Kidney (tissue), 14 donors: ENCODE data around the gene PTPRM. TPM values are rescaled to one million over a fixed set of nuclear protein-coding genes. Genes with fewer than 3 reads are reported as not detected.

Source experiments
- DNase-seq, 5 donors: peaks; one replicate each; pipeline ENCODE4 v3.0.0-alpha.2; 2013 to 2020
- FAIRE-seq: peaks from 2 replicates; lab custom pipeline; 2012; peaks lifted over from hg19 to GRCh38; lab: Jason Lieb, UNC
- H3K27ac ChIP-seq, 2 donors: one replicate each; pipeline ENCODE4 v1.7.0; 2013; ENCODE audit warnings: low read depth in 2 of 2, low read length in 2 of 2, inconsistent platforms in 1 of 2
- H3K27me3 ChIP-seq: one replicate; pipeline ENCODE4 v1.7.1; 2013; ENCODE audit warnings: low read length, inconsistent platforms; ENCODE audit not compliant: control insufficient read depth, insufficient read depth
- H3K36me3 ChIP-seq, 3 donors: one replicate each; pipeline versions ENCODE4 v1.7.0 to v1.7.1; 2013; ENCODE audit warnings: low read length in 3 of 3, control low read depth in 1 of 3, inconsistent platforms in 1 of 3; ENCODE audit not compliant: insufficient read depth in 3 of 3, control insufficient read depth in 2 of 3
- H3K4me1 ChIP-seq, 3 donors: one replicate each; pipeline versions ENCODE4 v1.7.0 to v1.7.1; 2013; ENCODE audit warnings: low read length in 3 of 3, inconsistent platforms in 1 of 3, low read depth in 1 of 3; ENCODE audit not compliant: control insufficient read depth in 2 of 3, insufficient read depth in 2 of 3
- H3K4me3 ChIP-seq, 3 donors: one replicate each; pipeline versions ENCODE4 v1.7.0 to v1.8.1; 2013; ENCODE audit warnings: low read length in 3 of 3, control low read depth in 1 of 3, inconsistent platforms in 1 of 3
- H3K9ac ChIP-seq, 3 donors: one replicate each; pipeline versions ENCODE4 v1.7.0 to v1.7.1; 2013; ENCODE audit warnings: low read length in 3 of 3, control low read depth in 1 of 3, inconsistent platforms in 1 of 3
- H3K9me3 ChIP-seq, 3 donors: one replicate each; pipeline versions ENCODE4 v1.7.0 to v1.7.1; 2013; ENCODE audit warnings: low read length in 3 of 3, control low read depth in 1 of 3, inconsistent platforms in 1 of 3; ENCODE audit not compliant: control insufficient read depth in 2 of 3, insufficient read depth in 1 of 3
- CTCF ChIP-seq: IDR thresholded peaks from 3 replicates; pipeline ENCODE4 v1.5.1; 2012; ENCODE audit warnings: mild to moderate bottlenecking, moderate library complexity, borderline replicate concordance; ENCODE audit not compliant: insufficient read depth; ENCODE audit errors: extremely low read depth
- intact Hi-C: fragments of 100-400 bp; cut with DNase I; formaldehyde crosslinking; loops from one replicate; pipeline ENCODE4 v1.11.1; 2022
- polyA plus RNA-seq: library from polyadenylated mRNA; stranded (reverse); fragments of 350-450 nt; fragmentation: Illumina TruSeq; extraction: RNeasy Lipid Tissue Mini Kit (QIAGEN cat#74804); gene quantifications from one replicate; pipeline ENCODE4 v1.2.3, GENCODE V29; 2014; ENCODE audit warnings: low read depth, low replicate concordance; ENCODE audit not compliant: insufficient read depth
- total RNA-seq: library from RNA; stranded (reverse); fragmentation: NEBNext Ultra II Directional; extraction: Animal tissue kit (Norgen Biotek cat#: 25700); gene quantifications from one replicate; pipeline ENCODE4 v1.2.1, GENCODE V29; 2021
- donor health status: control.
- donor health status: control.
- donor health status: control.
- donor health status: control.
- donor health status: control.
- donor health status: DM: yes; HTN: yes; CAD: no.
- donor health status: Normal renal cell carcinoma (clear cell type).

PTPRM gene
- total and polyA plus RNA-seq, 2 donors from 2014 or later = 52.4 to 98.9 TPM

DNA sequence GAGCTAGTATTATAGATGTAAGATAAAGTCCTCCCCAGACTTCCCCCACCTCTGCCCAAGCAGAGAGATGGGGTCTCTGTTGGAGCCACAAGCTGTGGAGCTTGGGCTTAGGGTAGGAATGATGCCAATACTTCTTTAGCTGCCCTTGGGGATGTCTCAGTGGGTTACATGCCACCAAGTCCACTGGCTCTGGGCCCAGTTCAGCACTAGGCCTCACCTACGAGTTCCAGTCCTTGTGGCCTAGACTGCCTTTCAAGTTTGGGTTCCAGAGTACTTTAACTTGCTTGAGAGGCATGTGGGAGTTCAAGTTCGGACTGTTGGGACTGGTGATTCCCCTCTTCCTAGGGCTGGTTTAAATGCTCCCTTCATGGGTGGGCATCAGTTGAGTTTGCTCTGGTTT, 272.4 kb downstream of the PTPRM start:
- Histone ChIP-seq H3K9me3 (peaks cover 0 to 9% (median 2%) of the 10 kb centered on the region in 3 donors), H3K27me3 (no peaks in the 10 kb centered on the region), H3K4me3 (no peak overlapping the region), H3K27ac (no peak overlapping the region), H3K36me3 (no peaks in the 10 kb centered on the region), H3K4me1 (no peaks in the 10 kb centered on the region), H3K9ac (no peak overlapping the region)
- FAIRE-seq = no peak
- DNase-seq = no peak
- intact Hi-C loops = no loop called here
- no peak for TF ChIP-seq CTCF

DNA sequence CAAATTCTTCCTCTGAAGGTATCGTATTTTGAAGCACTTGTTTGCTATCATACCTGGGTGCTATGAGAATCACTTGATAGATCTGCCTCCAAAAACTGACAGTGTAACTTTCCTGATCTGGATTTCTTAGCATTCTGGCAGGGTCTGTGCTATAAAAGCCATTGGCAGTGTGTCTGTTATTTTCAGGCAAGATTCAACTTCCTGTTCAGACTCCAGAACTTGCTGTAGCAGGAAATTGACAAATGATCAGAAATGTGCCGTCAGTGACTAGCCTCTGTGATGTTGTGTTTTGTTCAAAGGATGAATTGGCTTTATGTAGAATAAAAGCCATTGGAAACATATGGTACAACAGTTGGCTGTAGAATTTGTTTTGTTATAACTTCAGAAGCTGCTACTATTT, 273.3 kb downstream of the PTPRM start:
- Histone ChIP-seq H3K27me3 (no peaks in the 10 kb centered on the region), H3K27ac (no peak overlapping the region), H3K9me3 (peaks cover 0 to 16% (median 2%) of the 10 kb centered on the region in 3 donors), H3K4me1 (no peaks in the 10 kb centered on the region), H3K4me3 (no peak overlapping the region), H3K36me3 (no peaks in the 10 kb centered on the region), H3K9ac (no peak overlapping the region)
- intact Hi-C loops = no loop called here
- no peak for FAIRE-seq
- no peak for TF ChIP-seq CTCF
- no peak for DNase-seq

GRCh38 chr18:7844017-7844416, 276.9 kb downstream of the PTPRM start:
- DNase-seq (no peak), FAIRE-seq (no peak)
- Histone ChIP-seq H3K9me3 (peaks cover 0 to 16% (median 2%) of the 10 kb centered on the region in 3 donors), H3K27me3 (no peaks in the 10 kb centered on the region), H3K4me3 (no peak overlapping the region), H3K9ac (no peak overlapping the region), H3K36me3 (no peaks in the 10 kb centered on the region), H3K27ac (no peak overlapping the region), H3K4me1 (no peaks in the 10 kb centered on the region)
- intact Hi-C loops = no loop called here
- no peak for TF ChIP-seq CTCF

GRCh38 chr18:7844418-7844817, 277.3 kb downstream of the PTPRM start:
- Histone ChIP-seq H3K9me3 (peaks cover 0 to 16% (median 2%) of the 10 kb centered on the region in 3 donors), H3K36me3 (no peaks in the 10 kb centered on the region), H3K27ac (no peak overlapping the region), H3K4me3 (no peak overlapping the region), H3K9ac (no peak overlapping the region), H3K4me1 (no peaks in the 10 kb centered on the region), H3K27me3 (no peaks in the 10 kb centered on the region)
- no peak for DNase-seq
- intact Hi-C loops = no loop called here
- no peak for FAIRE-seq
- no peak for TF ChIP-seq CTCF
